Mucosa of rectum (tissue), 2 donors: Measurements from ENCODE around the gene HNRNPR.

Experiments
- H3K27ac ChIP-seq, 2 donors: one replicate each; pipeline ENCODE4 v1.7.0; 2013; ENCODE audit warnings: inconsistent platforms in 2 of 2, low read depth in 2 of 2, low read length in 2 of 2
- H3K27me3 ChIP-seq, 2 donors: one replicate each; pipeline ENCODE4 v1.7.0; 2013; ENCODE audit warnings: low read length in 2 of 2; ENCODE audit not compliant: control insufficient read depth in 2 of 2, insufficient read depth in 2 of 2
- H3K36me3 ChIP-seq, 2 donors: one replicate each; pipeline ENCODE4 v1.7.0; 2013; ENCODE audit warnings: low read length in 2 of 2; ENCODE audit not compliant: control insufficient read depth in 2 of 2, insufficient read depth in 2 of 2
- H3K4me1 ChIP-seq, 2 donors: one replicate each; pipeline ENCODE4 v1.7.0; 2013; ENCODE audit warnings: low read length in 2 of 2, mild to moderate bottlenecking in 1 of 2; ENCODE audit not compliant: control insufficient read depth in 2 of 2, insufficient read depth in 2 of 2
- H3K4me3 ChIP-seq, 2 donors: one replicate each; pipeline ENCODE4 v1.7.0; 2013; ENCODE audit warnings: low read length in 2 of 2
- H3K9ac ChIP-seq, 2 donors: one replicate each; pipeline ENCODE4 v1.7.0; 2013; ENCODE audit warnings: low read length in 2 of 2, low read depth in 1 of 2, mild to moderate bottlenecking in 1 of 2
- H3K9me3 ChIP-seq, 2 donors: one replicate each; pipeline ENCODE4 v1.7.0; 2013; ENCODE audit warnings: low read length in 2 of 2; ENCODE audit not compliant: control insufficient read depth in 2 of 2
- donor health status: healthy.
- donor health status: Normal muscosa, but diverticular disease.

Gene HNRNPR

GRCh38 chr1:23354245-23354644 is 10.2 kb upstream of the HNRNPR start:
- H3K27ac ChIP-seq, result no peak overlapping the region
- H3K36me3 ChIP-seq, result no peaks in the 10 kb centered on the region
- H3K27me3 ChIP-seq, result no peaks in the 10 kb centered on the region
- H3K9ac ChIP-seq, result no peak overlapping the region
- no peak overlapping the region for H3K4me3 ChIP-seq
- no peaks in the 10 kb centered on the region for H3K4me1 ChIP-seq
- H3K9me3 ChIP-seq, result no peaks in the 10 kb centered on the region

- no peak overlapping the region for H3K27ac ChIP-seq
- H3K9me3 ChIP-seq, result no peaks in the 10 kb centered on the region
- H3K9ac ChIP-seq, result no peak overlapping the region
- H3K27me3 ChIP-seq, result no peaks in the 10 kb centered on the region
- H3K4me3 ChIP-seq, result no peak overlapping the region
- H3K4me1 ChIP-seq, result no peaks in the 10 kb centered on the region
- H3K36me3 ChIP-seq, result no peaks in the 10 kb centered on the region
These were observed 8.1 kb upstream of the HNRNPR start for GRCh38 chr1:23352096-23352695.

- no peak overlapping the region for H3K27ac ChIP-seq
These were observed 1.8 kb upstream of the HNRNPR start for GRCh38 chr1:23345920-23346319.

GRCh38 chr1:23344987-23345472 is 946 bp upstream of the HNRNPR start:
- H3K4me1 ChIP-seq, result peaks cover 20 to 29% of the 10 kb centered on the region in 2 donors
- H3K9ac ChIP-seq, result peak overlapping the region; percentile 83 to 93
- H3K27ac ChIP-seq, result peak overlapping the region; percentile 93 to 95
- no peaks in the 10 kb centered on the region for H3K36me3 ChIP-seq
- H3K4me3 ChIP-seq, result peak overlapping the region; percentile 86 to 91
- H3K27me3 ChIP-seq, result no peaks in the 10 kb centered on the region
- H3K9me3 ChIP-seq, result no peaks in the 10 kb centered on the region

More at GRCh38 chr1:23345920-23346319, 1.8 kb upstream of the HNRNPR start:
- Histone ChIP-seq H3K4me3 (no peak overlapping the region), H3K36me3 (no peaks in the 10 kb centered on the region), H3K9me3 (no peaks in the 10 kb centered on the region), H3K9ac (no peak overlapping the region), H3K4me1 (peaks cover 17 to 21% of the 10 kb centered on the region in 2 donors), H3K27me3 (no peaks in the 10 kb centered on the region)

- H3K9me3 ChIP-seq, result no peaks in the 10 kb centered on the region
- H3K27ac ChIP-seq, result peak overlapping the region; percentile 89 to 93
- peaks cover 20 to 29% of the 10 kb centered on the region in 2 donors for H3K4me1 ChIP-seq
- H3K9ac ChIP-seq, result peak overlapping the region; percentile 83 to 84
- H3K27me3 ChIP-seq, result no peaks in the 10 kb centered on the region
- peak overlapping the region; percentile 86 to 91 for H3K4me3 ChIP-seq
- H3K36me3 ChIP-seq, result no peaks in the 10 kb centered on the region
These were observed 618 bp downstream of the HNRNPR start for GRCh38 chr1:23343221-23344110.

- H3K9me3 ChIP-seq, result no peaks in the 10 kb centered on the region
- no peaks in the 10 kb centered on the region for H3K27me3 ChIP-seq
- H3K4me1 ChIP-seq, result peaks cover 20 to 29% of the 10 kb centered on the region in 2 donors
- H3K9ac ChIP-seq, result peak overlapping the region; percentile 35 to 44
- H3K4me3 ChIP-seq, result peak overlapping the region; percentile 30 to 91
- H3K36me3 ChIP-seq, result peaks cover 8% of the 10 kb centered on the region in 2 donors
- H3K27ac ChIP-seq, result no peak overlapping the region
These were observed 2.0 kb downstream of the HNRNPR start for GRCh38 chr1:23341931-23342692.

- H3K36me3 ChIP-seq, result peaks cover 20 to 21% of the 10 kb centered on the region in 2 donors
- H3K9ac ChIP-seq, result no peak overlapping the region
- H3K9me3 ChIP-seq, result no peaks in the 10 kb centered on the region
- peaks cover 16 to 29% of the 10 kb centered on the region in 2 donors for H3K4me1 ChIP-seq
- no peak overlapping the region for H3K27ac ChIP-seq
- no peak overlapping the region for H3K4me3 ChIP-seq
- H3K27me3 ChIP-seq, result no peaks in the 10 kb centered on the region
These were observed 4.5 kb downstream of the HNRNPR start for GRCh38 chr1:23339632-23340031.

GRCh38 chr1:23337869-23338268 is 6.2 kb downstream of the HNRNPR start:
- Histone ChIP-seq H3K27ac (no peak overlapping the region), H3K36me3 (peaks cover 33 to 35% of the 10 kb centered on the region in 2 donors), H3K27me3 (no peaks in the 10 kb centered on the region), H3K4me3 (no peak overlapping the region), H3K4me1 (peaks cover 16 to 25% of the 10 kb centered on the region in 2 donors), H3K9me3 (no peaks in the 10 kb centered on the region), H3K9ac (no peak overlapping the region)

- Histone ChIP-seq H3K4me3 (no peak overlapping the region), H3K4me1 (no peaks in the 10 kb centered on the region), H3K27me3 (no peaks in the 10 kb centered on the region), H3K36me3 (peaks cover 55 to 57% of the 10 kb centered on the region in 2 donors), H3K27ac (no peak overlapping the region), H3K9me3 (no peaks in the 10 kb centered on the region), H3K9ac (no peak overlapping the region)
These were observed 12.4 kb downstream of the HNRNPR start for GRCh38 chr1:23331713-23332112.
